GM21786 (cell line): ENCODE data around the gene ARHGAP28.

Experiments
- ATAC-seq: cut with Tn5 transposase; IDR thresholded peaks from one replicate; pipeline ENCODE4 v1.9.1; 2021; ENCODE audit not compliant: unreplicated experiment

Gene ARHGAP28

GRCh38 chr18:6729247-6730091 is at the start of gene ARHGAP28:
ARHGAP28 (plus strand) TSS chr18:6729716; CDS start chr18:6729822, 106 bp downstream.
- no peak for ATAC-seq

- ATAC-seq = no peak
Observed at GRCh38 chr18:6681331-6681875, 48.1 kb upstream of the ARHGAP28 start.

- no peak for ATAC-seq
Observed at GRCh38 chr18:6682437-6683111, 46.9 kb upstream of the ARHGAP28 start.

- no peak for ATAC-seq
Observed at GRCh38 chr18:6683112-6683876, 46.2 kb upstream of the ARHGAP28 start.

GRCh38 chr18:6687676-6688075 is 41.8 kb upstream of the ARHGAP28 start:
- ATAC-seq = no peak

- ATAC-seq = no peak
Observed at GRCh38 chr18:6708890-6709289, 20.6 kb upstream of the ARHGAP28 start.

GRCh38 chr18:6711467-6711866 is 18.0 kb upstream of the ARHGAP28 start:
- no peak for ATAC-seq

GRCh38 chr18:6712401-6712800 is 17.1 kb upstream of the ARHGAP28 start:
- no peak for ATAC-seq

GRCh38 chr18:6714010-6714409 is 15.5 kb upstream of the ARHGAP28 start:
- no peak for ATAC-seq

GRCh38 chr18:6718267-6718666 is 11.2 kb upstream of the ARHGAP28 start:
- ATAC-seq = no peak

GRCh38 chr18:6719098-6719846 is 10.2 kb upstream of the ARHGAP28 start:
- no peak for ATAC-seq

GRCh38 chr18:6719910-6720683 is 9.4 kb upstream of the ARHGAP28 start:
- ATAC-seq = no peak

- no peak for ATAC-seq
Observed at GRCh38 chr18:6721755-6722154, 7.8 kb upstream of the ARHGAP28 start.

GRCh38 chr18:6722690-6723089 is 6.8 kb upstream of the ARHGAP28 start:
- no peak for ATAC-seq

- ATAC-seq = no peak
Observed at GRCh38 chr18:6724331-6724730, 5.2 kb upstream of the ARHGAP28 start.

- ATAC-seq = no peak
Observed at GRCh38 chr18:6728331-6728730, 1.2 kb upstream of the ARHGAP28 start.

GRCh38 chr18:6728809-6729246 is 688 bp upstream of the ARHGAP28 start:
- no peak for ATAC-seq

- ATAC-seq = no peak
Observed at GRCh38 chr18:6730416-6731221, 1.1 kb downstream of the ARHGAP28 start.

- ATAC-seq = no peak
Observed at GRCh38 chr18:6731222-6731596, 1.7 kb downstream of the ARHGAP28 start.
